Measurements from ENCODE around the gene ANKRD28. TPM values are rescaled to one million over a fixed set of nuclear protein-coding genes. Genes with fewer than 3 reads are reported as not detected.

The ANKRD28 gene
- total and polyA plus RNA-seq, 2 of the 8 experiments (the other 6 are each of a cell fraction or from before 2014, with no cell fraction given), result 39.1 to 61.7 TPM

GRCh38 chr3:15846606-15847005 lies 48.8 kb upstream of the ANKRD28 start:
- H3K36me3 ChIP-seq (ENCODE audit: control insufficient read depth in 2 of 4, insufficient read depth in 4 of 4, low read length in 3 of 4), result peaks cover 0 to 2% (median 0%) of the 10 kb centered on the region in 4 experiments; a peak in 2 of 8 replicates
- DNase-seq (ENCODE audit: low read depth in 1 of 2, low spot score in 2 of 2) (no peak), FAIRE-seq (no peak)
- H3K56ac ChIP-seq (replicated peaks; ENCODE audit: insufficient read length, low read depth, low read length), result no peak overlapping the region
- H3K23ac ChIP-seq (ENCODE audit: insufficient read length), result no peak overlapping the region
- POLR2A ChIA-PET (ENCODE audit: partially characterized antibody), result interaction anchor here (0.7 to 1.6 kb wide), 4 partner anchors 12 to 17 kb away, joined by 3 to 4 read pairs (median 4); no protein-coding TSS in a partner anchor
- H3K79me1 ChIP-seq (ENCODE audit: low read depth, low read length), result peaks cover 8% of the 10 kb centered on the region
- H3K4me3 ChIP-seq (ENCODE audit: extremely low read depth in 1 of 4, insufficient read depth in 2 of 4, low read depth in 3 of 4, low read length in 4 of 4), result no peak overlapping the region
- H3K4me1 ChIP-seq (replicated peaks in 1 of 4; ENCODE audit: control insufficient read depth in 3 of 4, insufficient read depth in 4 of 4, low read length in 3 of 4), result no peaks in the 10 kb centered on the region; a peak in 1 of 7 replicates
- peaks cover 2% of the 10 kb centered on the region in 2 experiments; a peak in 2 of 4 replicates for H3K9me3 ChIP-seq (ENCODE audit: insufficient read depth in 2 of 2, low read depth in 1 of 2, low read length in 1 of 2)
- H4K5ac ChIP-seq (ENCODE audit: insufficient read length, low read depth, low read length), result no peak overlapping the region
- no peak overlapping the region for H2BK15ac ChIP-seq (ENCODE audit: low read length)
- no peak overlapping the region for H2BK20ac ChIP-seq (ENCODE audit: low read length)
- H4K20me1 ChIP-seq (replicated peaks in 1 of 2; ENCODE audit: control insufficient read depth in 1 of 2, insufficient read depth in 2 of 2, low read length in 2 of 2), result peaks cover 2% of the 10 kb centered on the region in 2 experiments
- H3K23me2 ChIP-seq (ENCODE audit: low read depth, low read length), result no peaks in the 10 kb centered on the region
- H3K14ac ChIP-seq (ENCODE audit: insufficient read length), result no peak overlapping the region
- peaks cover 10 to 98% of the 10 kb centered on the region in 2 experiments; a peak in 3 of 4 replicates for H3K79me2 ChIP-seq (ENCODE audit: control insufficient read depth in 1 of 2, insufficient read depth in 2 of 2, low read length in 2 of 2)
- no peak overlapping the region for H2AK5ac ChIP-seq (ENCODE audit: low read depth, low read length)
- no peak overlapping the region for H2BK120ac ChIP-seq (replicated peaks; ENCODE audit: low read depth, low read length)
- H3K9ac ChIP-seq (replicated peaks in 1 of 4; ENCODE audit: extremely low read depth in 1 of 4, low read depth in 3 of 4, low read length in 3 of 4), result no peak overlapping the region
- H2BK5ac ChIP-seq (ENCODE audit: low read depth, low read length), result no peak overlapping the region
- H3K18ac ChIP-seq (ENCODE audit: extremely low read depth, low read length), result no peak overlapping the region
- H4K8ac ChIP-seq (ENCODE audit: extremely low read depth, insufficient read depth, low read length), result no peak overlapping the region
- H3K4ac ChIP-seq (replicated peaks; ENCODE audit: insufficient read length, low read depth, low read length), result no peak overlapping the region
- no peak overlapping the region for H3K4me2 ChIP-seq (ENCODE audit: insufficient read depth in 1 of 2, low read depth in 2 of 2, low read length in 2 of 2)
- CTCF ChIA-PET (ENCODE audit: partially characterized antibody), result interaction anchor here (1.6 kb wide), 1 partner anchor 132 kb away, joined by 3 read pairs; no protein-coding TSS in a partner anchor
- H2AFZ ChIP-seq (ENCODE audit: low read length), result no peak overlapping the region
- H4K91ac ChIP-seq (replicated peaks; ENCODE audit: insufficient read length, low read length), result no peak overlapping the region
- H3K27ac ChIP-seq (ENCODE audit: low read depth, low read length), result no peak overlapping the region
- no peaks in the 10 kb centered on the region for H3K27me3 ChIP-seq (replicated peaks in 1 of 4; ENCODE audit: control insufficient read depth in 3 of 4, extremely low read depth in 1 of 4, insufficient read depth in 3 of 4, low read length in 3 of 4)
- H2BK12ac ChIP-seq (ENCODE audit: low read depth, low read length), result no peak overlapping the region
- no peak for TF ChIP-seq CHD2 (IDR thresholded peaks at IDR 0.05; ENCODE audit: low read length)
- TF ChIP-seq, protein P1, sequence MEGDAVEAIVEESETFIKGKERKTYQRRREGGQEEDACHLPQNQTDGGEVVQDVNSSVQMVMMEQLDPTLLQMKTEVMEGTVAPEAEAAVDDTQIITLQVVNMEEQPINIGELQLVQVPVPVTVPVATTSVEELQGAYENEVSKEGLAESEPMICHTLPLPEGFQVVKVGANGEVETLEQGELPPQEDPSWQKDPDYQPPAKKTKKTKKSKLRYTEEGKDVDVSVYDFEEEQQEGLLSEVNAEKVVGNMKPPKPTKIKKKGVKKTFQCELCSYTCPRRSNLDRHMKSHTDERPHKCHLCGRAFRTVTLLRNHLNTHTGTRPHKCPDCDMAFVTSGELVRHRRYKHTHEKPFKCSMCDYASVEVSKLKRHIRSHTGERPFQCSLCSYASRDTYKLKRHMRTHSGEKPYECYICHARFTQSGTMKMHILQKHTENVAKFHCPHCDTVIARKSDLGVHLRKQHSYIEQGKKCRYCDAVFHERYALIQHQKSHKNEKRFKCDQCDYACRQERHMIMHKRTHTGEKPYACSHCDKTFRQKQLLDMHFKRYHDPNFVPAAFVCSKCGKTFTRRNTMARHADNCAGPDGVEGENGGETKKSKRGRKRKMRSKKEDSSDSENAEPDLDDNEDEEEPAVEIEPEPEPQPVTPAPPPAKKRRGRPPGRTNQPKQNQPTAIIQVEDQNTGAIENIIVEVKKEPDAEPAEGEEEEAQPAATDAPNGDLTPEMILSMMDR (IDR thresholded peaks at IDR 0.05; ENCODE audit: control extremely low read depth in 1 of 3, insufficient read depth in 1 of 3, low read depth in 1 of 3, low read length in 3 of 3), result no peak
- TF ChIP-seq KDM4A (IDR thresholded peaks at IDR 0.05; ENCODE audit: low read depth, low read length, severe bottlenecking), result no peak
- no peak for TF ChIP-seq RFX5 (IDR thresholded peaks at IDR 0.05; ENCODE audit: borderline replicate concordance, low read depth, low read length)
- TF ChIP-seq JUN (IDR thresholded peaks at IDR 0.05; ENCODE audit: low read depth, low read length), result no peak
- no peak for TF ChIP-seq CREB1 (IDR thresholded peaks at IDR 0.05)
- TF ChIP-seq SP2 (IDR thresholded peaks at IDR 0.05; ENCODE audit: low read length), result no peak
- TF ChIP-seq TEAD4 (IDR thresholded peaks at IDR 0.05; ENCODE audit: low read depth, low read length), result no peak
- TF ChIP-seq KDM5A (IDR thresholded peaks at IDR 0.05; ENCODE audit: low read length), result no peak
- TF ChIP-seq RAD21 (IDR thresholded peaks at IDR 0.05 in 1 of 2, conservative IDR thresholded peaks at IDR 0.05 in 1 of 2; ENCODE audit: low read depth in 2 of 2, low read length in 2 of 2), result no peak
- TF ChIP-seq KDM1A (IDR thresholded peaks at IDR 0.05; ENCODE audit: borderline replicate concordance, low read length), result no peak
- TF ChIP-seq TAF7 (optimal IDR thresholded peaks at IDR 0.05; ENCODE audit: borderline replicate concordance, low read depth, low read length), result no peak
- no peak for TF ChIP-seq JUND (IDR thresholded peaks at IDR 0.05; ENCODE audit: low read length)
